ENCODE measurements around the gene RPN1. TPM values are rescaled to one million over a fixed set of nuclear protein-coding genes. Genes with fewer than 3 reads are reported as not detected.
A peak's percentile ranks its signal among the peaks of the same experiment; 100 is the strongest.

The RPN1 gene
- total and polyA plus RNA-seq, 2 of the 13 experiments (the other 11 are each of a cell fraction or from before 2014, with no cell fraction given) = 290 to 342 TPM

- TF ChIP-seq KIAA2018 (CRISPR knock-in tag; IDR thresholded peaks at IDR 0.05; ENCODE audit: borderline replicate concordance) = no peak
- TF ChIP-seq, protein P1, sequence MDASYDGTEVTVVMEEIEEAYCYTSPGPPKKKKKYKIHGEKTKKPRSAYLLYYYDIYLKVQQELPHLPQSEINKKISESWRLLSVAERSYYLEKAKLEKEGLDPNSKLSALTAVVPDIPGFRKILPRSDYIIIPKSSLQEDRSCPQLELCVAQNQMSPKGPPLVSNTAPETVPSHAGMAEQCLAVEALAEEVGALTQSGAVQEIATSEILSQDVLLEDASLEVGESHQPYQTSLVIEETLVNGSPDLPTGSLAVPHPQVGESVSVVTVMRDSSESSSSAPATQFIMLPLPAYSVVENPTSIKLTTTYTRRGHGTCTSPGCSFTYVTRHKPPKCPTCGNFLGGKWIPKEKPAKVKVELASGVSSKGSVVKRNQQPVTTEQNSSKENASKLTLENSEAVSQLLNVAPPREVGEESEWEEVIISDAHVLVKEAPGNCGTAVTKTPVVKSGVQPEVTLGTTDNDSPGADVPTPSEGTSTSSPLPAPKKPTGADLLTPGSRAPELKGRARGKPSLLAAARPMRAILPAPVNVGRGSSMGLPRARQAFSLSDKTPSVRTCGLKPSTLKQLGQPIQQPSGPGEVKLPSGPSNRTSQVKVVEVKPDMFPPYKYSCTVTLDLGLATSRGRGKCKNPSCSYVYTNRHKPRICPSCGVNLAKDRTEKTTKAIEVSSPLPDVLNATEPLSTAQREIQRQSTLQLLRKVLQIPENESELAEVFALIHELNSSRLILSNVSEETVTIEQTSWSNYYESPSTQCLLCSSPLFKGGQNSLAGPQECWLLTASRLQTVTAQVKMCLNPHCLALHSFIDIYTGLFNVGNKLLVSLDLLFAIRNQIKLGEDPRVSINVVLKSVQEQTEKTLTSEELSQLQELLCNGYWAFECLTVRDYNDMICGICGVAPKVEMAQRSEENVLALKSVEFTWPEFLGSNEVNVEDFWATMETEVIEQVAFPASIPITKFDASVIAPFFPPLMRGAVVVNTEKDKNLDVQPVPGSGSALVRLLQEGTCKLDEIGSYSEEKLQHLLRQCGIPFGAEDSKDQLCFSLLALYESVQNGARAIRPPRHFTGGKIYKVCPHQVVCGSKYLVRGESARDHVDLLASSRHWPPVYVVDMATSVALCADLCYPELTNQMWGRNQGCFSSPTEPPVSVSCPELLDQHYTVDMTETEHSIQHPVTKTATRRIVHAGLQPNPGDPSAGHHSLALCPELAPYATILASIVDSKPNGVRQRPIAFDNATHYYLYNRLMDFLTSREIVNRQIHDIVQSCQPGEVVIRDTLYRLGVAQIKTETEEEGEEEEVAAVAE (CRISPR knock-in tag; IDR thresholded peaks at IDR 0.05; ENCODE audit: borderline replicate concordance) = no peak
- peak; percentile 86 for TF ChIP-seq ZGPAT (CRISPR knock-in tag; IDR thresholded peaks at IDR 0.05)
- TF ChIP-seq ZEB1 (IDR thresholded peaks at IDR 0.05; ENCODE audit: insufficient replicate concordance, low read depth) = peak; percentile 19
- no peak for TF ChIP-seq PRDM10 (CRISPR knock-in tag; IDR thresholded peaks at IDR 0.05; ENCODE audit: low read depth)
- peak; percentile 47; the same call in 1 of the 2 replicates for TF ChIP-seq NRL (CRISPR knock-in tag; IDR thresholded peaks at IDR 0.05; ENCODE audit: borderline replicate concordance)
Measured at GRCh38 chr3:128617557-128618397, 32.8 kb downstream of the RPN1 start (continued).

Data from HepG2 (cell line).